ENCODE measurements around the gene NUP98.
"Not testable (repeated sequence)": the region's sequence is repeated elsewhere in the genome, so short reads cannot be mapped to it uniquely, and the experiment has no call there.

The NUP98 gene

GRCh38 chr11:3783611-3784010 lies 13.7 kb downstream of the NUP98 start:
- Histone ChIP-seq H3K4me3 (no peak overlapping the region), H3K27ac (no peak overlapping the region)
- no peak for TF ChIP-seq CTCF (IDR thresholded peaks at IDR 0.05)
- no peak for DNase-seq (ENCODE audit: low spot score)

GRCh38 chr11:3782963-3783362 lies 14.4 kb downstream of the NUP98 start:
- no peak for TF ChIP-seq CTCF (IDR thresholded peaks at IDR 0.05)
- H3K27ac ChIP-seq, result no peak overlapping the region
- DNase-seq (ENCODE audit: low spot score), result no peak
- no peak overlapping the region for H3K4me3 ChIP-seq

- no peak for DNase-seq (ENCODE audit: low spot score)
- no peak for TF ChIP-seq CTCF (IDR thresholded peaks at IDR 0.05)
- Histone ChIP-seq H3K27ac (no peak overlapping the region), H3K4me3 (no peak overlapping the region)
Measured at GRCh38 chr11:3781423-3781822, 15.9 kb downstream of the NUP98 start.

GRCh38 chr11:3775736-3776406 lies 21.5 kb downstream of the NUP98 start:
- no peak for DNase-seq (ENCODE audit: low spot score)
- TF ChIP-seq CTCF (IDR thresholded peaks at IDR 0.05), result no peak
- Histone ChIP-seq H3K27ac (no peak overlapping the region), H3K4me3 (no peak overlapping the region)

- DNase-seq (ENCODE audit: low spot score), result no peak
- Histone ChIP-seq H3K4me3 (no peak overlapping the region), H3K27ac (no peak overlapping the region)
- TF ChIP-seq CTCF (IDR thresholded peaks at IDR 0.05), result no peak
Measured at GRCh38 chr11:3773180-3773579, 24.2 kb downstream of the NUP98 start.

- H3K4me3 ChIP-seq, result no peak overlapping the region
- DNase-seq (ENCODE audit: low spot score), result no peak
- no peak for TF ChIP-seq CTCF (IDR thresholded peaks at IDR 0.05)
- no peak overlapping the region for H3K27ac ChIP-seq
Measured at GRCh38 chr11:3767536-3767935, 29.8 kb downstream of the NUP98 start.

GRCh38 chr11:3766836-3767235 lies 30.5 kb downstream of the NUP98 start:
- not testable (repeated sequence) for DNase-seq (ENCODE audit: low spot score)

More at GRCh38 chr11:3766836-3767235, 30.5 kb downstream of the NUP98 start:
- H3K4me3 ChIP-seq, H3K27ac ChIP-seq: not testable (repeated sequence)
